Liver (tissue), 9 donors: ENCODE results near the gene SORD. TPM values are rescaled to one million over a fixed set of nuclear protein-coding genes. Genes with fewer than 3 reads are reported as not detected.

ENCODE experiments used
- DNase-seq: peaks from one replicate; pipeline ENCODE4 v3.0.0-alpha.2; 2017; ENCODE audit warnings: low spot score
- H3K27ac ChIP-seq, 2 donors: one replicate each; pipeline ENCODE4 v1.7.0; 2013; ENCODE audit warnings: inconsistent platforms in 2 of 2, low read length in 2 of 2, control low read depth in 1 of 2, low read depth in 1 of 2, mild to moderate bottlenecking in 1 of 2
- H3K27me3 ChIP-seq, 4 donors: one replicate each; pipeline versions ENCODE4 v1.6.1 to v1.7.0; 2013; ENCODE audit warnings: low read length in 3 of 4, inconsistent platforms in 1 of 4, mild to moderate bottlenecking in 1 of 4, moderate library complexity in 1 of 4; ENCODE audit not compliant: control insufficient read depth in 4 of 4, insufficient read depth in 4 of 4
- H3K36me3 ChIP-seq, 4 donors: one replicate each; pipeline versions ENCODE4 v1.6.1 to v1.7.0; 2013; ENCODE audit warnings: low read length in 3 of 4, mild to moderate bottlenecking in 3 of 4, low read depth in 1 of 4, moderate library complexity in 1 of 4; ENCODE audit not compliant: control insufficient read depth in 4 of 4, insufficient read depth in 3 of 4
- H3K4me1 ChIP-seq, 4 donors: one replicate each; pipeline versions ENCODE4 v1.6.1 to v1.7.0; 2013; ENCODE audit warnings: low read length in 3 of 4, mild to moderate bottlenecking in 3 of 4, moderate library complexity in 1 of 4; ENCODE audit not compliant: control insufficient read depth in 4 of 4, insufficient read depth in 4 of 4
- H3K4me3 ChIP-seq, 3 donors: one replicate each; pipeline versions ENCODE4 v1.6.1 to v1.7.0; 2013; ENCODE audit warnings: low read length in 3 of 3, control low read depth in 1 of 3, low read depth in 1 of 3, mild to moderate bottlenecking in 1 of 3
- H3K9ac ChIP-seq, 2 donors: one replicate each; pipeline ENCODE4 v1.7.0; 2013; ENCODE audit warnings: low read length in 2 of 2, mild to moderate bottlenecking in 2 of 2, moderate library complexity in 2 of 2, control low read depth in 1 of 2, low read depth in 1 of 2
- H3K9me3 ChIP-seq, 4 donors: one replicate each; pipeline versions ENCODE4 v1.6.1 to v1.7.0; 2013; ENCODE audit warnings: low read length in 3 of 4; ENCODE audit not compliant: control insufficient read depth in 4 of 4
- EGR1 ChIP-seq, 2 donors: IDR thresholded peaks; 2 replicates each; pipeline ENCODE4 v1.6.1; 2016 to 2018; ENCODE audit warnings: antibody characterized with exemption in 2 of 2, low read depth in 2 of 2
- FOXA1 ChIP-seq: IDR thresholded peaks from 2 replicates; pipeline ENCODE4 v1.6.1; 2016; ENCODE audit warnings: antibody characterized with exemption
- FOXA2 ChIP-seq: IDR thresholded peaks from 2 replicates; pipeline ENCODE4 v1.6.1; 2016; ENCODE audit warnings: antibody characterized with exemption
- GABPA ChIP-seq, 2 donors: IDR thresholded peaks in 1 of 2; conservative IDR thresholded peaks in 1 of 2; 2 replicates each; pipeline ENCODE4 v1.6.1; 2016; ENCODE audit warnings: antibody characterized with exemption in 2 of 2, mild to moderate bottlenecking in 1 of 2, moderate library complexity in 1 of 2
- HNF4A ChIP-seq, 2 donors: conservative IDR thresholded peaks; 2 replicates each; pipeline ENCODE4 v1.6.1; 2016; ENCODE audit warnings: antibody characterized with exemption in 2 of 2, mild to moderate bottlenecking in 2 of 2
- HNF4G ChIP-seq: IDR thresholded peaks from 2 replicates; pipeline ENCODE4 v1.6.1; 2016; ENCODE audit warnings: antibody characterized with exemption
- JUND ChIP-seq, 2 donors: IDR thresholded peaks; 2 replicates each; pipeline ENCODE4 v1.6.1; 2016; ENCODE audit warnings: antibody characterized with exemption in 2 of 2
- NR2F2 ChIP-seq: IDR thresholded peaks from 2 replicates; pipeline ENCODE4 v1.6.1; 2016; ENCODE audit warnings: antibody characterized with exemption
- RAD21 ChIP-seq, 2 donors: IDR thresholded peaks; 2 replicates each; pipeline ENCODE4 v1.6.1; 2016; ENCODE audit warnings: antibody characterized with exemption in 2 of 2, mild to moderate bottlenecking in 2 of 2
- RXRA ChIP-seq, 2 donors: IDR thresholded peaks; 2 replicates each; pipeline ENCODE4 v1.6.1; 2017 to 2018; ENCODE audit warnings: antibody characterized with exemption in 2 of 2, mild to moderate bottlenecking in 1 of 2
- SP1 ChIP-seq: IDR thresholded peaks from 2 replicates; pipeline ENCODE4 v1.6.1; 2018; ENCODE audit warnings: antibody characterized with exemption, mild to moderate bottlenecking
- TAF1 ChIP-seq: conservative IDR thresholded peaks from 2 replicates; pipeline ENCODE4 v1.6.1; 2016; ENCODE audit warnings: antibody characterized with exemption, mild to moderate bottlenecking
- YY1 ChIP-seq: IDR thresholded peaks from 2 replicates; pipeline ENCODE4 v1.6.1; 2016; ENCODE audit warnings: antibody characterized with exemption, mild to moderate bottlenecking
- WGBS: extraction: QIAGEN DNeasy Blood & Tissue Kit; methylation state at CpG from one replicate; pipeline ENCODE4 v1.1.7; 2013; 5-methylcytosine and 5-hydroxymethylcytosine counted together
- polyA plus RNA-seq, 2 donors: library from polyadenylated mRNA; stranded (reverse) in 1 of 2; unstranded in 1 of 2; fragments of 200-250 nt in 1 of 2; fragments of >200 nt in 1 of 2; fragmentation: Nextera tagmentation in 1 of 2; extraction: Ambion mirVana in 1 of 2; gene quantifications; one replicate each; pipeline versions ENCODE4 v1.2.1 to v1.2.3, GENCODE V29; 2013 to 2015
- total RNA-seq, 2 donors: library from RNA; depleted of rRNA; stranded (reverse); fragments of >200 nt; gene quantifications; one replicate each; pipeline ENCODE4 v1.2.3, GENCODE V29; 2014
- TF ChIP-seq, protein P1 (sequence below): IDR thresholded peaks from 2 replicates; pipeline ENCODE4 v1.6.1; 2016; ENCODE audit warnings: antibody characterized with exemption
- TF ChIP-seq, protein P2 (sequence below): IDR thresholded peaks from 2 replicates; pipeline ENCODE4 v1.6.1; 2016; ENCODE audit warnings: antibody characterized with exemption, mild to moderate bottlenecking
- TF ChIP-seq, protein P3 (sequence below): fragments of 150-350 bp; IDR thresholded peaks from 2 replicates; pipeline ENCODE4 v1.5.1; 2017; ENCODE audit warnings: improper control_type of control experiment, low read depth, low read length; ENCODE audit not compliant: missing input control
- TF ChIP-seq, protein P4 (sequence below): IDR thresholded peaks from 2 replicates; pipeline ENCODE4 v1.6.1; 2016; ENCODE audit warnings: antibody characterized with exemption
- donor health status: healthy.
- donor health status: healthy.
- donor health status: healthy.
- donor health status: healthy.
- donor health status: healthy.

SORD gene
- total and polyA plus RNA-seq, 4 donors = 75.5 to 169 (median 167) TPM

DNA sequence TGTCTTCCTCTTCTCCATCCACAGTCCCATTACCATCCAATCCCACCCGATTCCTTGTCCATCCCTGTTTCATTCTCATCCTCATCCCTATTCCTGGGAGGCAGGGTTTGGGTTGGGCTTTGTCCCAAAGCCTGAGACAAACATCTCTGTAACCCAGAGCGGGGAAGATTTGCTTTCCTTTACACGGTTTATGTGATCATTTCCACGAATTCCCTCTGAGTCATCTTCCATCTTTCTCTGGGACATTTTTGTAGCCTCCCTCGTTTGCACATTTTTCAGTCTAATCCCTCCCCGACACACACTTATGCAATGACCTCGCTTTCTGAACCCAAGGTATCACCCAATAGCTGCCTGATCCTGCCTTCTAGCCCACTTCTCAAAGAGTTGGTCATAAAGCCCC lies 68.2 kb downstream of the SORD start (continued):
- TF ChIP-seq, protein P1, sequence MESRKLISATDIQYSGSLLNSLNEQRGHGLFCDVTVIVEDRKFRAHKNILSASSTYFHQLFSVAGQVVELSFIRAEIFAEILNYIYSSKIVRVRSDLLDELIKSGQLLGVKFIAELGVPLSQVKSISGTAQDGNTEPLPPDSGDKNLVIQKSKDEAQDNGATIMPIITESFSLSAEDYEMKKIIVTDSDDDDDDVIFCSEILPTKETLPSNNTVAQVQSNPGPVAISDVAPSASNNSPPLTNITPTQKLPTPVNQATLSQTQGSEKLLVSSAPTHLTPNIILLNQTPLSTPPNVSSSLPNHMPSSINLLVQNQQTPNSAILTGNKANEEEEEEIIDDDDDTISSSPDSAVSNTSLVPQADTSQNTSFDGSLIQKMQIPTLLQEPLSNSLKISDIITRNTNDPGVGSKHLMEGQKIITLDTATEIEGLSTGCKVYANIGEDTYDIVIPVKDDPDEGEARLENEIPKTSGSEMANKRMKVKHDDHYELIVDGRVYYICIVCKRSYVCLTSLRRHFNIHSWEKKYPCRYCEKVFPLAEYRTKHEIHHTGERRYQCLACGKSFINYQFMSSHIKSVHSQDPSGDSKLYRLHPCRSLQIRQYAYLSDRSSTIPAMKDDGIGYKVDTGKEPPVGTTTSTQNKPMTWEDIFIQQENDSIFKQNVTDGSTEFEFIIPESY = no peak
- TF ChIP-seq JUND (IDR thresholded peaks at IDR 0.05) (no peak), FOXA2 (no peak), RXRA (IDR thresholded peaks at IDR 0.05) (no peak)

DNA sequence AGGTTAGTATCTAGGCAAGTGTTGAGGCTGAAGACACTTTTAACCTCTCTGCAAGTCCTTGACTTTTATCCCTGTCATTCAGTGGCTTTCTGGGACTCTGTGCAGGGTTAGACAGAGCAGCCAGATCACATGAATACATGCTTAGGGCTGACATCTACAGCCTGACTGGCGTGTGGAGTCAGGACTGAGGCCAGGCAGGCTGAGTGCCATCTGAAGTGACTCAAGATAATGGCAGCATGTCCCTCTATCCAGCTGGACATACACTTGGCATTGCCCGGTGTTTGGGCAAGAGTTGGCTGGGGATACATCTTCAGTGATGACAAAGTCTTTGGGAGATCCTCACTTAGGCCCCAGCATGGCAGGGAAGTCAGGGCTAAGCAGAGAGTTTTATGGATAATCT lies 68.6 kb downstream of the SORD start:
- no peak for DNase-seq
- Histone ChIP-seq H3K9ac (no peak overlapping the region), H3K4me1 (no peaks in the 10 kb centered on the region), H3K36me3 (no peaks in the 10 kb centered on the region), H3K9me3 (no peaks in the 10 kb centered on the region), H3K27ac (no peak overlapping the region), H3K27me3 (no peaks in the 10 kb centered on the region), H3K4me3 (no peak overlapping the region)
- no peak for TF ChIP-seq EGR1 (IDR thresholded peaks at IDR 0.05; ENCODE audit: low read depth in 2 of 2)
- TF ChIP-seq TAF1 = no peak
- TF ChIP-seq, protein P2, sequence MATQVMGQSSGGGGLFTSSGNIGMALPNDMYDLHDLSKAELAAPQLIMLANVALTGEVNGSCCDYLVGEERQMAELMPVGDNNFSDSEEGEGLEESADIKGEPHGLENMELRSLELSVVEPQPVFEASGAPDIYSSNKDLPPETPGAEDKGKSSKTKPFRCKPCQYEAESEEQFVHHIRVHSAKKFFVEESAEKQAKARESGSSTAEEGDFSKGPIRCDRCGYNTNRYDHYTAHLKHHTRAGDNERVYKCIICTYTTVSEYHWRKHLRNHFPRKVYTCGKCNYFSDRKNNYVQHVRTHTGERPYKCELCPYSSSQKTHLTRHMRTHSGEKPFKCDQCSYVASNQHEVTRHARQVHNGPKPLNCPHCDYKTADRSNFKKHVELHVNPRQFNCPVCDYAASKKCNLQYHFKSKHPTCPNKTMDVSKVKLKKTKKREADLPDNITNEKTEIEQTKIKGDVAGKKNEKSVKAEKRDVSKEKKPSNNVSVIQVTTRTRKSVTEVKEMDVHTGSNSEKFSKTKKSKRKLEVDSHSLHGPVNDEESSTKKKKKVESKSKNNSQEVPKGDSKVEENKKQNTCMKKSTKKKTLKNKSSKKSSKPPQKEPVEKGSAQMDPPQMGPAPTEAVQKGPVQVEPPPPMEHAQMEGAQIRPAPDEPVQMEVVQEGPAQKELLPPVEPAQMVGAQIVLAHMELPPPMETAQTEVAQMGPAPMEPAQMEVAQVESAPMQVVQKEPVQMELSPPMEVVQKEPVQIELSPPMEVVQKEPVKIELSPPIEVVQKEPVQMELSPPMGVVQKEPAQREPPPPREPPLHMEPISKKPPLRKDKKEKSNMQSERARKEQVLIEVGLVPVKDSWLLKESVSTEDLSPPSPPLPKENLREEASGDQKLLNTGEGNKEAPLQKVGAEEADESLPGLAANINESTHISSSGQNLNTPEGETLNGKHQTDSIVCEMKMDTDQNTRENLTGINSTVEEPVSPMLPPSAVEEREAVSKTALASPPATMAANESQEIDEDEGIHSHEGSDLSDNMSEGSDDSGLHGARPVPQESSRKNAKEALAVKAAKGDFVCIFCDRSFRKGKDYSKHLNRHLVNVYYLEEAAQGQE = no peak
- TF ChIP-seq, protein P3, sequence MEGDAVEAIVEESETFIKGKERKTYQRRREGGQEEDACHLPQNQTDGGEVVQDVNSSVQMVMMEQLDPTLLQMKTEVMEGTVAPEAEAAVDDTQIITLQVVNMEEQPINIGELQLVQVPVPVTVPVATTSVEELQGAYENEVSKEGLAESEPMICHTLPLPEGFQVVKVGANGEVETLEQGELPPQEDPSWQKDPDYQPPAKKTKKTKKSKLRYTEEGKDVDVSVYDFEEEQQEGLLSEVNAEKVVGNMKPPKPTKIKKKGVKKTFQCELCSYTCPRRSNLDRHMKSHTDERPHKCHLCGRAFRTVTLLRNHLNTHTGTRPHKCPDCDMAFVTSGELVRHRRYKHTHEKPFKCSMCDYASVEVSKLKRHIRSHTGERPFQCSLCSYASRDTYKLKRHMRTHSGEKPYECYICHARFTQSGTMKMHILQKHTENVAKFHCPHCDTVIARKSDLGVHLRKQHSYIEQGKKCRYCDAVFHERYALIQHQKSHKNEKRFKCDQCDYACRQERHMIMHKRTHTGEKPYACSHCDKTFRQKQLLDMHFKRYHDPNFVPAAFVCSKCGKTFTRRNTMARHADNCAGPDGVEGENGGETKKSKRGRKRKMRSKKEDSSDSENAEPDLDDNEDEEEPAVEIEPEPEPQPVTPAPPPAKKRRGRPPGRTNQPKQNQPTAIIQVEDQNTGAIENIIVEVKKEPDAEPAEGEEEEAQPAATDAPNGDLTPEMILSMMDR = no peak
- TF ChIP-seq YY1 = no peak
- no peak for TF ChIP-seq JUND (IDR thresholded peaks at IDR 0.05)
- no peak for TF ChIP-seq HNF4A (conservative IDR thresholded peaks at IDR 0.05)
- TF ChIP-seq SP1 = no peak
- no peak for TF ChIP-seq GABPA (IDR thresholded peaks at IDR 0.05 in 1 of 2, conservative IDR thresholded peaks at IDR 0.05 in 1 of 2)
- TF ChIP-seq, protein P4, sequence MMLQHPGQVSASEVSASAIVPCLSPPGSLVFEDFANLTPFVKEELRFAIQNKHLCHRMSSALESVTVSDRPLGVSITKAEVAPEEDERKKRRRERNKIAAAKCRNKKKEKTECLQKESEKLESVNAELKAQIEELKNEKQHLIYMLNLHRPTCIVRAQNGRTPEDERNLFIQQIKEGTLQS = no peak
- no peak for TF ChIP-seq RAD21 (IDR thresholded peaks at IDR 0.05)
- TF ChIP-seq NR2F2 = no peak
- TF ChIP-seq FOXA1 = no peak
- TF ChIP-seq HNF4G = no peak
- 92% methylated on average over 2 of the region's 2 CpGs for WGBS
